NOMO-1 (cell line): Measurements from ENCODE around the gene CEMIP2.

ENCODE experiments used
- DNase-seq, 2 experiments: peaks; one replicate each; lab custom pipeline; 2025; ENCODE audit not compliant: unreplicated experiment in 2 of 2; lab: John Stamatoyannopoulos, UW

Gene CEMIP2

GRCh38 chr9:71655141-71655540, 113.2 kb downstream of the CEMIP2 start:
- DNase-seq = no peak

- DNase-seq = no peak
These were observed 115.8 kb downstream of the CEMIP2 start for GRCh38 chr9:71652480-71652879.

GRCh38 chr9:71648453-71648852, 119.9 kb downstream of the CEMIP2 start:
- no peak for DNase-seq

- DNase-seq = no peak
These were observed 121.2 kb downstream of the CEMIP2 start for GRCh38 chr9:71647094-71647591.

GRCh38 chr9:71646131-71646530, 122.2 kb downstream of the CEMIP2 start:
- DNase-seq = no peak

GRCh38 chr9:71644819-71645362, 123.4 kb downstream of the CEMIP2 start:
- DNase-seq = no peak

GRCh38 chr9:71643330-71643729, 125.0 kb downstream of the CEMIP2 start:
- DNase-seq = no peak

GRCh38 chr9:71642056-71642455, 126.3 kb downstream of the CEMIP2 start:
- DNase-seq = no peak

GRCh38 chr9:71638627-71639026, 129.7 kb downstream of the CEMIP2 start:
- no peak for DNase-seq

- DNase-seq = no peak
These were observed 130.4 kb downstream of the CEMIP2 start for GRCh38 chr9:71637926-71638325.

- no peak for DNase-seq
These were observed 130.9 kb downstream of the CEMIP2 start for GRCh38 chr9:71637375-71637774.

- no peak for DNase-seq
These were observed 132.0 kb downstream of the CEMIP2 start for GRCh38 chr9:71636143-71636839.

GRCh38 chr9:71634752-71635151, 133.6 kb downstream of the CEMIP2 start:
- no peak for DNase-seq
